H9 (cell line): Measurements from ENCODE around the gene NDUFS3. TPM values are rescaled to one million over a fixed set of nuclear protein-coding genes. Genes with fewer than 3 reads are reported as not detected.

Experiments used
- DNase-seq: peaks from one replicate; pipeline ENCODE4 v3.0.0-alpha.2; 2017
- H2AFZ ChIP-seq: one replicate; pipeline ENCODE4 v1.6.1; 2013; ENCODE audit warnings: mild to moderate bottlenecking, low read length, control low read depth, moderate library complexity
- H2AK5ac ChIP-seq: 2 replicates; pipeline ENCODE4 v1.6.1; 2013; ENCODE audit warnings: low read length, control low read depth, mixed read lengths; ENCODE audit not compliant: insufficient read length
- H2BK120ac ChIP-seq: one replicate; pipeline ENCODE4 v1.6.1; 2013; ENCODE audit warnings: low read depth, mild to moderate bottlenecking, low read length, control low read depth, inconsistent platforms; ENCODE audit not compliant: poor library complexity, severe bottlenecking
- H2BK12ac ChIP-seq: 2 replicates; pipeline ENCODE4 v1.6.1; 2013; ENCODE audit warnings: low read length, control low read depth, mixed read lengths, low read depth; ENCODE audit not compliant: insufficient read length
- H2BK15ac ChIP-seq: 2 replicates; pipeline ENCODE4 v1.6.1; 2013; ENCODE audit warnings: low read depth, low read length, control low read depth
- H2BK20ac ChIP-seq: one replicate; pipeline ENCODE4 v1.6.1; 2013; ENCODE audit warnings: low read depth, mild to moderate bottlenecking, low read length, control low read depth, inconsistent platforms; ENCODE audit not compliant: poor library complexity, severe bottlenecking
- H2BK5ac ChIP-seq: 2 replicates; pipeline ENCODE4 v1.6.1; 2013; ENCODE audit warnings: low read length, control low read depth, mixed read lengths; ENCODE audit not compliant: insufficient read length
- H3K14ac ChIP-seq: 2 replicates; pipeline ENCODE4 v1.6.1; 2013; ENCODE audit warnings: low read length, control low read depth; ENCODE audit not compliant: insufficient read depth
- H3K18ac ChIP-seq: 2 replicates; pipeline ENCODE4 v1.6.1; 2013; ENCODE audit warnings: low read depth, mild to moderate bottlenecking, mixed read lengths, low read length, control low read depth; ENCODE audit not compliant: insufficient read length
- H3K23ac ChIP-seq: 2 replicates; pipeline ENCODE4 v1.6.1; 2013; ENCODE audit warnings: low read length, control low read depth, mixed read lengths, low read depth; ENCODE audit not compliant: insufficient read length
- H3K23me2 ChIP-seq: 2 replicates; pipeline ENCODE4 v1.6.1; 2013; ENCODE audit warnings: low read depth, mild to moderate bottlenecking, mixed read lengths, low read length, control low read depth; ENCODE audit not compliant: insufficient read length, poor library complexity, severe bottlenecking
- H3K27ac ChIP-seq: 2 replicates; pipeline ENCODE4 v1.5.1; 2013; ENCODE audit warnings: low read length, control low read depth, mixed read lengths, low read depth; ENCODE audit not compliant: insufficient read length
- H3K27me3 ChIP-seq: 2 replicates; pipeline ENCODE4 v1.6.1; 2013; ENCODE audit warnings: low read length, control low read depth, inconsistent platforms; ENCODE audit not compliant: insufficient read depth
- H3K4ac ChIP-seq: 2 replicates; pipeline ENCODE4 v1.6.1; 2013; ENCODE audit warnings: low read depth, mild to moderate bottlenecking, control low read depth, inconsistent platforms, low read length, moderate library complexity
- H3K4me1 ChIP-seq: 2 replicates; pipeline ENCODE4 v1.6.1; 2013; ENCODE audit warnings: low read length, control low read depth, inconsistent platforms; ENCODE audit not compliant: insufficient read depth
- H3K4me2 ChIP-seq: 2 replicates; pipeline ENCODE4 v1.6.1; 2013; ENCODE audit warnings: low read length, control low read depth, mixed read lengths; ENCODE audit not compliant: insufficient read length, insufficient read depth
- H3K56ac ChIP-seq: 2 replicates; pipeline ENCODE4 v1.6.1; 2013; ENCODE audit warnings: low read depth, mild to moderate bottlenecking, mixed read lengths, low read length, control low read depth; ENCODE audit not compliant: insufficient read length
- H3K79me1 ChIP-seq: 2 replicates; pipeline ENCODE4 v1.6.1; 2013; ENCODE audit warnings: low read depth, mild to moderate bottlenecking, moderate library complexity, low read length, control low read depth, inconsistent platforms; ENCODE audit not compliant: insufficient read depth, poor library complexity, severe bottlenecking
- H3K79me2 ChIP-seq: 2 replicates; pipeline ENCODE4 v1.6.1; 2013; ENCODE audit warnings: low read length, control low read depth, inconsistent platforms; ENCODE audit not compliant: insufficient read depth
- H3K9ac ChIP-seq: 2 replicates; pipeline ENCODE4 v1.6.1; 2013; ENCODE audit warnings: low read length, control low read depth, mixed read lengths; ENCODE audit not compliant: insufficient read length; ENCODE audit errors: extremely low read depth
- H3K9me3 ChIP-seq: one replicate; pipeline ENCODE4 v1.6.1; 2013; ENCODE audit warnings: low read depth, low read length, inconsistent platforms; ENCODE audit not compliant: control insufficient read depth
- H3T11ph ChIP-seq: one replicate; pipeline ENCODE4 v1.6.1; 2013; ENCODE audit warnings: mild to moderate bottlenecking, low read length, control low read depth, inconsistent platforms
- H4K20me1 ChIP-seq: one replicate; pipeline ENCODE4 v1.6.1; 2013; ENCODE audit not compliant: control insufficient read depth, insufficient read length, insufficient read depth
- H4K5ac ChIP-seq: 2 replicates; pipeline ENCODE4 v1.6.1; 2013; ENCODE audit warnings: low read depth, mild to moderate bottlenecking, mixed read lengths, low read length, control low read depth; ENCODE audit not compliant: insufficient read length
- H4K8ac ChIP-seq: replicated peaks from 2 replicates; pipeline ENCODE4 v1.6.1; 2013; ENCODE audit warnings: low read length, control low read depth, mixed read lengths, low read depth; ENCODE audit not compliant: insufficient read length
- H4K91ac ChIP-seq: 2 replicates; pipeline ENCODE4 v1.6.1; 2013; ENCODE audit warnings: low read depth, mild to moderate bottlenecking, moderate library complexity, mixed read lengths, low read length, control low read depth; ENCODE audit not compliant: insufficient read length
- H3K27ac Mint-ChIP-seq, 3 experiments: 2 replicates in 2 of 3; 3 replicates in 1 of 3; pipeline ENCODE4 v1.8.0; 2020 to 2021; ENCODE audit warnings: mixed read lengths in 3 of 3, mild to moderate bottlenecking in 1 of 3, moderate library complexity in 1 of 3
- H3K27me3 Mint-ChIP-seq: 2 replicates; pipeline ENCODE4 v1.8.0; 2021; ENCODE audit warnings: low read depth, mild to moderate bottlenecking, moderate library complexity, mixed read lengths
- H3K36me3 Mint-ChIP-seq, 3 experiments: 2 replicates in 2 of 3; 3 replicates in 1 of 3; pipeline ENCODE4 v1.8.0; 2020 to 2021; ENCODE audit warnings: low read depth in 3 of 3, mixed read lengths in 3 of 3; ENCODE audit not compliant: insufficient read depth in 1 of 3
- H3K4me1 Mint-ChIP-seq, 2 experiments: 2 replicates each; pipeline ENCODE4 v1.8.0; 2020; ENCODE audit warnings: mixed read lengths in 2 of 2
- H3K4me3 Mint-ChIP-seq, 2 experiments: 2 replicates in 1 of 2; 3 replicates in 1 of 2; pipeline ENCODE4 v1.8.0; 2020 to 2021; ENCODE audit warnings: mild to moderate bottlenecking in 2 of 2, mixed read lengths in 2 of 2, moderate library complexity in 1 of 2
- H3K9me3 Mint-ChIP-seq, 2 experiments: 2 replicates in 1 of 2; 3 replicates in 1 of 2; pipeline ENCODE4 v1.8.0; 2020; ENCODE audit warnings: mild to moderate bottlenecking in 2 of 2, mixed read lengths in 2 of 2, moderate library complexity in 1 of 2
- WGBS: extraction: QIAGEN DNeasy Blood & Tissue Kit; methylation state at CpG from one replicate; pipeline ENCODE4 v1.1.7; 2013; ENCODE audit warnings: missing lambda C conversion rate, low lambda C conversion rate, mixed read lengths; ENCODE audit not compliant: insufficient read length; ENCODE audit errors: extremely low coverage; 5-methylcytosine and 5-hydroxymethylcytosine counted together
- total RNA-seq: library from RNA; stranded (reverse); gene quantifications from 2 replicates; pipeline ENCODE4 v1.2.1, GENCODE V29; 2021
- TF ChIP-seq, protein P1 (sequence below): fragments of 200-600 bp; sonication (generic); conservative IDR thresholded peaks from 3 replicates; pipeline ENCODE4 v1.8.0; 2021; ENCODE audit warnings: antibody characterized with exemption, mild to moderate bottlenecking

The NDUFS3 gene
- total RNA-seq, 1 experiment from 2014 or later = 144 TPM

DNA sequence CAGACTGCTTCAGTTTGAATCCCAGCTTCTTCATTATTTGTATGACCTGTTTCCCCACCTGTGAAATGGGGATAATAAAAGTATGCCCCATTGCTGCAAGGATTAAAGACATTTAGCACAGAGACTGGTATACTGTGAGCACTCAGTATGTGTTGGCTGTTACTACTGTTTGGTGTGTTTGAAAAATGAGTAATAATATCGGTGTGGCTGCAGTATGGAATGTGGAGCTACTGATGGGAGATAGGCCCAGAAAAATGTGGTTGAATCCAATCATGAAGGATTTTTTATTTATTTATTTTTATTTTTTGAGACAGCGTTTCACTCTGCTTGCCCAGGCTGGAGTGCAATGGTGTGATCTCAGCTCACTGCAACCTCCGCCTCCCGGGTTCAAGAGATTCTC lies 24.4 kb downstream of the NDUFS3 start:
- Mint-ChIP-seq H3K27ac (no peak overlapping the region), H3K4me3 (no peak overlapping the region), H3K27me3 (no peaks in the 10 kb centered on the region), H3K36me3 (peaks cover 0 to 3% (median 0%) of the 10 kb centered on the region in 3 experiments; a peak in 2 of 7 replicates), H3K4me1 (peaks cover 12 to 13% of the 10 kb centered on the region in 2 experiments), H3K9me3 (no peaks in the 10 kb centered on the region)
- H3K9ac ChIP-seq = no peak overlapping the region
- no peak overlapping the region for H3K56ac ChIP-seq
- no peak overlapping the region for H3K14ac ChIP-seq
- no peaks in the 10 kb centered on the region for H3K9me3 ChIP-seq
- no peak overlapping the region for H2BK15ac ChIP-seq
- H2BK12ac ChIP-seq = no peak overlapping the region
- H4K20me1 ChIP-seq = no peaks in the 10 kb centered on the region
- no peak overlapping the region for H3K4me2 ChIP-seq
- no peak overlapping the region for H3K4ac ChIP-seq
- H4K8ac ChIP-seq = no peak overlapping the region
- H3K18ac ChIP-seq = no peak overlapping the region
- H3K4me1 ChIP-seq = no peaks in the 10 kb centered on the region
- H3K79me2 ChIP-seq = no peaks in the 10 kb centered on the region
- H3K79me1 ChIP-seq = no peaks in the 10 kb centered on the region
- no peak overlapping the region for H3T11ph ChIP-seq
- H2BK20ac ChIP-seq = no peak overlapping the region
- no CpG with 5 or more reads among the region's 4 CpGs for WGBS
- H4K91ac ChIP-seq = no peak overlapping the region
- H2BK5ac ChIP-seq = no peak overlapping the region
- H2AFZ ChIP-seq = no peak overlapping the region
- no peak overlapping the region for H2AK5ac ChIP-seq
- no peak overlapping the region for H2BK120ac ChIP-seq
- DNase-seq = no peak
- no peaks in the 10 kb centered on the region for H3K27me3 ChIP-seq
- no peak overlapping the region for H4K5ac ChIP-seq
- H3K23me2 ChIP-seq = no peaks in the 10 kb centered on the region
- no peak overlapping the region for H3K27ac ChIP-seq
- H3K23ac ChIP-seq = no peak overlapping the region
- TF ChIP-seq, protein P1, sequence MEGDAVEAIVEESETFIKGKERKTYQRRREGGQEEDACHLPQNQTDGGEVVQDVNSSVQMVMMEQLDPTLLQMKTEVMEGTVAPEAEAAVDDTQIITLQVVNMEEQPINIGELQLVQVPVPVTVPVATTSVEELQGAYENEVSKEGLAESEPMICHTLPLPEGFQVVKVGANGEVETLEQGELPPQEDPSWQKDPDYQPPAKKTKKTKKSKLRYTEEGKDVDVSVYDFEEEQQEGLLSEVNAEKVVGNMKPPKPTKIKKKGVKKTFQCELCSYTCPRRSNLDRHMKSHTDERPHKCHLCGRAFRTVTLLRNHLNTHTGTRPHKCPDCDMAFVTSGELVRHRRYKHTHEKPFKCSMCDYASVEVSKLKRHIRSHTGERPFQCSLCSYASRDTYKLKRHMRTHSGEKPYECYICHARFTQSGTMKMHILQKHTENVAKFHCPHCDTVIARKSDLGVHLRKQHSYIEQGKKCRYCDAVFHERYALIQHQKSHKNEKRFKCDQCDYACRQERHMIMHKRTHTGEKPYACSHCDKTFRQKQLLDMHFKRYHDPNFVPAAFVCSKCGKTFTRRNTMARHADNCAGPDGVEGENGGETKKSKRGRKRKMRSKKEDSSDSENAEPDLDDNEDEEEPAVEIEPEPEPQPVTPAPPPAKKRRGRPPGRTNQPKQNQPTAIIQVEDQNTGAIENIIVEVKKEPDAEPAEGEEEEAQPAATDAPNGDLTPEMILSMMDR = no peak
